ENCODE data around the gene EPPIN. TPM values are rescaled to one million over a fixed set of nuclear protein-coding genes. Genes with fewer than 3 reads are reported as not detected.

EPPIN gene
- total and polyA plus RNA-seq, 10 donors = 0.10 TPM; not detected in 9

DNA sequence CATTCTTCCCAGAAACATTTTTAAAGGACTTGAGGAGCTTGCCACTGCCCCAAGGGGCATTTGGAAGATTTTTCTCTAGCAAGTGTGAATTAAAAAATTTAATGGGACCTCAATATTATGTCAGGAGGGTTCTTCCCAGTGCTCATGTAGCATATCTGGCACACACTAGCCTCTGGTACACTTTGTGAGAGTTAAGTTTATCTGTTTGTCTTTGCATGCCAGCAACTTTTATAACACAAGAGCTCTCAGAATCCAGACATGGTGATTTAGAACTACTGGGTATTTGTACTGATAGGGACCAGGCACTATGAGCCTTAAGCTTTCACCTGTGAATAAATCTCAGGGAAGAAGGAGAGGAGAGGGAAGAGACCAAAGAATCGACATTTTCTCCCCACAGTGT is 44.6 kb downstream of the EPPIN start:
- 59 to 83% (median 72%) methylated on average over 1 of the region's 1 CpG for WGBS, 5 donors
- intact Hi-C loops (cut with DNase I; ENCODE audit: low total_unique reads) = no loop called here

DNA sequence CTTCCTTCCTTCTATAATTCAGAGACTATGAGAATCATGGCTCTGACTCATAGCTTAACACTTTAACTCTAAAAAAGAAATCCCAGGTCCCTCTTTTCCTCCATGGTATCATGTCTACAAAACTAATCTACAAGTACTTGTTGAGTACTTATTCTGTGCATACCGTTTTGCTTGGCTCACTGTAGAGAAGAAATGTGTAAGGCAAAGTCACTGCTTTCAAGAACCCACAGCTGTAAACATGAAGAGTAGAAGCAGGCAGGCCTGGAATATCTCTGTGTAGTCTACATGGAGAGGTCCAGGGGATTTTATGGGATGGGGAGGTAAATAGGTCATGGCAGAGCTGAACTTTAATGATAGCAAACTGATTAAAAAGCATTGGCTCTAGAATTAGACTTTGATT is 45.6 kb downstream of the EPPIN start:
- H3K27me3 ChIP-seq (replicated peaks in 1 of 7) = peaks cover 0 to 64% (median 9%) of the 10 kb centered on the region in 7 donors
- H3K9me3 ChIP-seq = no peaks in the 10 kb centered on the region
- 49 to 82% (median 73%) methylated on average over 1 of the region's 1 CpG for WGBS, 5 donors
- TF ChIP-seq POLR2A (IDR thresholded peaks at IDR 0.05) (no peak), POLR2AphosphoS5 (IDR thresholded peaks at IDR 0.05) (no peak)
- TF ChIP-seq, protein P1, sequence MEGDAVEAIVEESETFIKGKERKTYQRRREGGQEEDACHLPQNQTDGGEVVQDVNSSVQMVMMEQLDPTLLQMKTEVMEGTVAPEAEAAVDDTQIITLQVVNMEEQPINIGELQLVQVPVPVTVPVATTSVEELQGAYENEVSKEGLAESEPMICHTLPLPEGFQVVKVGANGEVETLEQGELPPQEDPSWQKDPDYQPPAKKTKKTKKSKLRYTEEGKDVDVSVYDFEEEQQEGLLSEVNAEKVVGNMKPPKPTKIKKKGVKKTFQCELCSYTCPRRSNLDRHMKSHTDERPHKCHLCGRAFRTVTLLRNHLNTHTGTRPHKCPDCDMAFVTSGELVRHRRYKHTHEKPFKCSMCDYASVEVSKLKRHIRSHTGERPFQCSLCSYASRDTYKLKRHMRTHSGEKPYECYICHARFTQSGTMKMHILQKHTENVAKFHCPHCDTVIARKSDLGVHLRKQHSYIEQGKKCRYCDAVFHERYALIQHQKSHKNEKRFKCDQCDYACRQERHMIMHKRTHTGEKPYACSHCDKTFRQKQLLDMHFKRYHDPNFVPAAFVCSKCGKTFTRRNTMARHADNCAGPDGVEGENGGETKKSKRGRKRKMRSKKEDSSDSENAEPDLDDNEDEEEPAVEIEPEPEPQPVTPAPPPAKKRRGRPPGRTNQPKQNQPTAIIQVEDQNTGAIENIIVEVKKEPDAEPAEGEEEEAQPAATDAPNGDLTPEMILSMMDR (IDR thresholded peaks at IDR 0.05 in 8 of 11, conservative IDR thresholded peaks at IDR 0.05 in 3 of 11) = no peak
- H3K27ac ChIP-seq = no peak overlapping the region
- DNase-seq = no peak
- no peaks in the 10 kb centered on the region for H3K4me1 ChIP-seq
- H3K4me3 ChIP-seq = no peak overlapping the region
- H3K36me3 ChIP-seq = no peaks in the 10 kb centered on the region
- intact Hi-C loops (cut with DNase I; ENCODE audit: low total_unique reads) = no loop called here

More for the DNA sequence above, 44.6 kb downstream of the EPPIN start:
- no peak overlapping the region for H3K27ac ChIP-seq
- H3K4me3 ChIP-seq = no peak overlapping the region
- no peaks in the 10 kb centered on the region for H3K9me3 ChIP-seq
- H3K27me3 ChIP-seq (replicated peaks in 1 of 7) = peaks cover 0 to 54% (median 9%) of the 10 kb centered on the region in 7 donors
- no peak for DNase-seq
- no peaks in the 10 kb centered on the region for H3K36me3 ChIP-seq
- TF ChIP-seq POLR2A (IDR thresholded peaks at IDR 0.05) = no peak
- TF ChIP-seq, protein P1 (IDR thresholded peaks at IDR 0.05 in 8 of 11, conservative IDR thresholded peaks at IDR 0.05 in 3 of 11) = no peak
- no peaks in the 10 kb centered on the region for H3K4me1 ChIP-seq

DNA sequence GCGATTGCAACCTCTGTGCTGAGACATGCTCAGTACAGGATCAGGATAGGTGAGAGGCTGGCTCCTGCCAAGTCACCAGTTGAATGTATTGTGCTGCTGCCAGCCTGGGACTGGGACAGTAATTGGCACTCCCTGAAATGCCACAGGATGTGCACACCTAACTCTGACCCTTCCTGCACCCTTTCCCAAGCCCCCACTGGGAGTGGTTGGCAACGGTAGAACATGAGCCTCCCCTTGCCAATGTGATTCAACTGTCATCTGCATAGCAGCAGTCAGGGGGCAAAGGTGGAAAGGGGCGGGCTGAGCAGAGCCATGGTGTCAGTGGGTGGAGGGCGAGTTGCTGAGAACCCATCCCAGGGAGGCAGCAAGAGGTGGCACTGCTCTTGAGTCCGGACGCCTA is 47.2 kb downstream of the EPPIN start:
- no peak overlapping the region for H3K4me3 ChIP-seq
- intact Hi-C loops (cut with DNase I; ENCODE audit: low total_unique reads) = no loop called here
- WGBS, 5 donors = 65 to 83% (median 79%) methylated on average over 5 to 6 of the region's 6 CpGs
- no peaks in the 10 kb centered on the region for H3K36me3 ChIP-seq
- peaks cover 0 to 68% (median 9%) of the 10 kb centered on the region in 7 donors for H3K27me3 ChIP-seq (replicated peaks in 1 of 7)
- H3K9me3 ChIP-seq = no peaks in the 10 kb centered on the region
- H3K4me1 ChIP-seq = no peaks in the 10 kb centered on the region
- no peak for DNase-seq
- TF ChIP-seq POLR2A (IDR thresholded peaks at IDR 0.05) (no peak), POLR2AphosphoS5 (IDR thresholded peaks at IDR 0.05) (no peak)
- TF ChIP-seq, protein P1 (IDR thresholded peaks at IDR 0.05 in 8 of 11, conservative IDR thresholded peaks at IDR 0.05 in 3 of 11) = no peak
- no peak overlapping the region for H3K27ac ChIP-seq

DNA sequence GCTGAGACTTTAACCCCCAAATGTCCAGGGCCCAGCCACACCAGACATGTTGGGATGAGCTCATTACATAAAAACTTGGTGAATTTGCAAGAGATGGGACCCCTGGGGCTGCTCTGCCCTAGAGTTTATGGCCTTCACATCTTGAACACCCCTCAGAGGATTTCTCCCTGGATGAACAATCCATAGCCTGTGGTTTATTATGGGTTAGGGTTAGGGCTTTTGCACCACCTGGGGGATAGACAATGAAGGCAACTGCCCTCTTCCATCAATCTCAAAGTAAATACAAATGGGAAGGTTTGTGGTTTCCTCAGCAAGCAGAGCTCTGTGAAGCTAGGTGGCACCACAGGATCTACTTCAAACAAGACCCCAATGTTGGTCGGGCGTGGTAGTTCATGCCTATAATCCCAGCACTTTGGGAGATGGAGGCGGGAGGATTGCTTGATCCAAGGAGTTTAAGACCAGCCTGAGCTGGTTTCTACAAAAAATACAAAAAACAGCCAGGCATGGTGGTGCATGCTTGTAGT is 49.2 kb downstream of the EPPIN start:
- TF ChIP-seq, protein P1 (IDR thresholded peaks at IDR 0.05 in 8 of 11, conservative IDR thresholded peaks at IDR 0.05 in 3 of 11) = no peak
- no peak overlapping the region for H3K4me3 ChIP-seq
- no peak for DNase-seq
- no peaks in the 10 kb centered on the region for H3K4me1 ChIP-seq
- H3K27me3 ChIP-seq (replicated peaks in 1 of 7) = peaks cover 0 to 53% (median 9%) of the 10 kb centered on the region in 7 donors
- H3K9me3 ChIP-seq = no peaks in the 10 kb centered on the region
- intact Hi-C loops (cut with DNase I; ENCODE audit: low total_unique reads) = no loop called here
- no peaks in the 10 kb centered on the region for H3K36me3 ChIP-seq
- 72 to 90% (median 87%) methylated on average over 3 of the region's 3 CpGs for WGBS, 5 donors
- no peak overlapping the region for H3K27ac ChIP-seq
